NCI-H446 (cell line): ENCODE measurements around the gene ARFIP1.
A peak's percentile ranks its signal among the peaks of the same experiment; 100 is the strongest.
"Not testable (repeated sequence)": the region's sequence is repeated elsewhere in the genome, so short reads cannot be mapped to it uniquely, and the experiment has no call there.

Source experiments
- DNase-seq, 2 experiments: peaks; one replicate each; lab custom pipeline; 2025; lab: John Stamatoyannopoulos, UW

ARFIP1 gene

GRCh38 chr4:152779513-152780266 lies at the start of gene ARFIP1, which contains the start of gene TIGD4:
Gene ARFIP1 (plus strand): TSS chr4:152779954. CDS start chr4:152829634, 49,680 bp downstream.
Gene TIGD4 (minus strand): TSS chr4:152779730. CDS start chr4:152771004, 8,726 bp downstream.
- peak; percentile 87 to 93 for DNase-seq

GRCh38 chr4:152731997-152732396 lies 47.8 kb upstream of the ARFIP1 start:
- DNase-seq: no peak

GRCh38 chr4:152734015-152734698 lies 45.6 kb upstream of the ARFIP1 start:
- no peak for DNase-seq

GRCh38 chr4:152734699-152735050 lies 45.1 kb upstream of the ARFIP1 start:
- no peak for DNase-seq

GRCh38 chr4:152735396-152735859 lies 44.3 kb upstream of the ARFIP1 start:
- peak in 1 of 2 experiments; percentile 24 for DNase-seq

- no peak for DNase-seq
Observed at GRCh38 chr4:152735906-152736305, 43.8 kb upstream of the ARFIP1 start.

GRCh38 chr4:152738827-152739226 lies 40.9 kb upstream of the ARFIP1 start:
- DNase-seq: no peak

- DNase-seq: no peak
Observed at GRCh38 chr4:152747444-152747843, 32.3 kb upstream of the ARFIP1 start.

GRCh38 chr4:152748619-152749018 lies 31.1 kb upstream of the ARFIP1 start:
- no peak for DNase-seq

GRCh38 chr4:152763796-152764195 lies 16.0 kb upstream of the ARFIP1 start:
- no peak for DNase-seq

- DNase-seq: not testable (repeated sequence)
Observed at GRCh38 chr4:152765069-152765737, 14.6 kb upstream of the ARFIP1 start.

GRCh38 chr4:152771741-152772533 lies 7.8 kb upstream of the ARFIP1 start:
- DNase-seq: no peak

- no peak for DNase-seq
Observed at GRCh38 chr4:152773339-152773738, 6.4 kb upstream of the ARFIP1 start.

- DNase-seq: no peak
Observed at GRCh38 chr4:152773953-152774352, 5.8 kb upstream of the ARFIP1 start.

- no peak for DNase-seq
Observed at GRCh38 chr4:152776352-152776751, 3.4 kb upstream of the ARFIP1 start.

GRCh38 chr4:152777488-152777887 lies 2.3 kb upstream of the ARFIP1 start:
- DNase-seq: no peak

- DNase-seq: no peak
Observed at GRCh38 chr4:152778656-152779512, 870 bp upstream of the ARFIP1 start.

- DNase-seq: peak in 1 of 2 experiments; percentile 28
Observed at GRCh38 chr4:152780267-152780778, 569 bp downstream of the ARFIP1 start.

- no peak for DNase-seq
Observed at GRCh38 chr4:152784490-152785350, 5.0 kb downstream of the ARFIP1 start.
